ENCODE measurements around the gene UNC13D. TPM values are rescaled to one million over a fixed set of nuclear protein-coding genes. Genes with fewer than 3 reads are reported as not detected.

UNC13D gene
- total RNA-seq, result 1 to 10 TPM; 6.3 to 6.4 TPM
- 1.1 TPM for polyA plus RNA-seq (2013, experiment 1 of 2)
- 2.6 TPM for polyA plus RNA-seq (2013, experiment 2 of 2)
- long read RNA-seq, experiment 1, partial matches to known transcripts, result 3 of 4 reads
- long read RNA-seq, experiment 1, other reads (novel, unspliced or antisense), result 1 of 4 reads
- long read RNA-seq, experiment 2, partial matches to known transcripts, result 3 of 5 reads
- long read RNA-seq, experiment 2, other reads (novel, unspliced or antisense), result 2 of 5 reads
- long read RNA-seq, experiment 3, partial matches to known transcripts, result 12 of 23 reads
- long read RNA-seq, experiment 3, other reads (novel, unspliced or antisense), result 11 of 23 reads
- long read RNA-seq, experiment 4, partial matches to known transcripts, result 12 of 14 reads
- long read RNA-seq, experiment 4, other reads (novel, unspliced or antisense), result 2 of 14 reads

- Mint-ChIP-seq H3K27ac (peak within 1 kb of the TSS; percentile 39), H3K27me3 (ENCODE audit: insufficient read depth) (no peaks in the 10 kb centered on the region), H3K4me1 (peaks cover 7% of the 10 kb centered on the region), H3K4me3 (no peak within 1 kb of the TSS), H3K9me3 (no peaks in the 10 kb centered on the region), H3K36me3 (ENCODE audit: low read depth) (peaks cover 28% of the 10 kb centered on the region)
- DNase-seq, result no peak
- TF ChIP-seq, protein P1, sequence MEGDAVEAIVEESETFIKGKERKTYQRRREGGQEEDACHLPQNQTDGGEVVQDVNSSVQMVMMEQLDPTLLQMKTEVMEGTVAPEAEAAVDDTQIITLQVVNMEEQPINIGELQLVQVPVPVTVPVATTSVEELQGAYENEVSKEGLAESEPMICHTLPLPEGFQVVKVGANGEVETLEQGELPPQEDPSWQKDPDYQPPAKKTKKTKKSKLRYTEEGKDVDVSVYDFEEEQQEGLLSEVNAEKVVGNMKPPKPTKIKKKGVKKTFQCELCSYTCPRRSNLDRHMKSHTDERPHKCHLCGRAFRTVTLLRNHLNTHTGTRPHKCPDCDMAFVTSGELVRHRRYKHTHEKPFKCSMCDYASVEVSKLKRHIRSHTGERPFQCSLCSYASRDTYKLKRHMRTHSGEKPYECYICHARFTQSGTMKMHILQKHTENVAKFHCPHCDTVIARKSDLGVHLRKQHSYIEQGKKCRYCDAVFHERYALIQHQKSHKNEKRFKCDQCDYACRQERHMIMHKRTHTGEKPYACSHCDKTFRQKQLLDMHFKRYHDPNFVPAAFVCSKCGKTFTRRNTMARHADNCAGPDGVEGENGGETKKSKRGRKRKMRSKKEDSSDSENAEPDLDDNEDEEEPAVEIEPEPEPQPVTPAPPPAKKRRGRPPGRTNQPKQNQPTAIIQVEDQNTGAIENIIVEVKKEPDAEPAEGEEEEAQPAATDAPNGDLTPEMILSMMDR (conservative IDR thresholded peaks at IDR 0.05), result no peak
- peaks cover 24% of the 10 kb centered on the region for H3K36me3 ChIP-seq (ENCODE audit: control insufficient read depth, insufficient read depth, low read length)
- 93% methylated on average over 18 to 35 of the region's 35 CpGs for WGBS, 2 experiments (ENCODE audit: insufficient coverage in 1 of 2, insufficient read length in 1 of 2)
- H3K9me3 ChIP-seq (ENCODE audit: control insufficient read depth, low read length), result no peaks in the 10 kb centered on the region
- H3K27ac ChIP-seq (ENCODE audit: low read depth, low read length), result no peak within 1 kb of the TSS
- no peak within 1 kb of the TSS for H3K4me3 ChIP-seq (ENCODE audit: low read length)
- H3K4me1 ChIP-seq (ENCODE audit: control insufficient read depth, insufficient read depth, low read length), result no peaks in the 10 kb centered on the region
- no peak within 1 kb of the TSS for H3K9ac ChIP-seq (ENCODE audit: extremely low read depth, low read length, poor library complexity, severe bottlenecking)
- no peaks in the 10 kb centered on the region for H3K27me3 ChIP-seq (ENCODE audit: control insufficient read depth, insufficient read depth, low read length, poor library complexity, severe bottlenecking)
Measured at GRCh38 chr17:75843577-75844529, at the start of gene UNC13D. Gene UNC13D (minus strand): TSS chr17:75844404. CDS start chr17:75844337, 67 bp downstream.

GRCh38 chr17:75893305-75894048, 49.3 kb upstream of the UNC13D start:
- no peaks in the 10 kb centered on the region for H3K27me3 Mint-ChIP-seq (ENCODE audit: insufficient read depth)
- no peak overlapping the region for H3K4me3 ChIP-seq (ENCODE audit: low read length)
- H3K4me1 Mint-ChIP-seq, result peaks cover 24% of the 10 kb centered on the region
- WGBS, 2 experiments (ENCODE audit: insufficient coverage in 1 of 2, insufficient read length in 1 of 2), result 93 to 96% methylated on average over 14 to 18 of the region's 18 CpGs
- H3K27ac Mint-ChIP-seq, result no peak overlapping the region
- no peak for DNase-seq
- H3K4me1 ChIP-seq (ENCODE audit: control insufficient read depth, insufficient read depth, low read length), result peaks cover 12% of the 10 kb centered on the region
- peaks cover 20% of the 10 kb centered on the region for H3K36me3 Mint-ChIP-seq (ENCODE audit: low read depth)
- TF ChIP-seq, protein P1 (conservative IDR thresholded peaks at IDR 0.05), result no peak
- no peaks in the 10 kb centered on the region for H3K9me3 ChIP-seq (ENCODE audit: control insufficient read depth, low read length)
- H3K27me3 ChIP-seq (ENCODE audit: control insufficient read depth, insufficient read depth, low read length, poor library complexity, severe bottlenecking), result no peaks in the 10 kb centered on the region
- H3K4me3 Mint-ChIP-seq, result no peak overlapping the region
- no peak overlapping the region for H3K9ac ChIP-seq (ENCODE audit: extremely low read depth, low read length, poor library complexity, severe bottlenecking)
- H3K27ac ChIP-seq (ENCODE audit: low read depth, low read length), result no peak overlapping the region
- peaks cover 22% of the 10 kb centered on the region for H3K36me3 ChIP-seq (ENCODE audit: control insufficient read depth, insufficient read depth, low read length)
- H3K9me3 Mint-ChIP-seq, result no peaks in the 10 kb centered on the region

Data from endodermal cell (in vitro differentiated cells).